HEK293 (cell line): ENCODE data around the gene TMEM229B.

Experiments
- GLIS1 ChIP-seq: fragments of 450-650 bp; formaldehyde crosslinking; IDR thresholded peaks from 2 replicates; pipeline ENCODE4 v1.5.1; 2016; ENCODE audit warnings: missing biosample characterization, missing genetic modification characterization
- YY1 ChIP-seq: fragments of 450-650 bp; formaldehyde crosslinking; IDR thresholded peaks from 2 replicates; pipeline ENCODE4 v1.5.1; 2018; ENCODE audit warnings: missing biosample characterization, missing genetic modification characterization
- ZNF121 ChIP-seq: fragments of 450-650 bp; formaldehyde crosslinking; IDR thresholded peaks from 2 replicates; pipeline ENCODE4 v1.5.1; 2016; ENCODE audit warnings: missing biosample characterization, missing genetic modification characterization
- ZNF501 ChIP-seq: fragments of 450-650 bp; formaldehyde crosslinking; IDR thresholded peaks from 2 replicates; pipeline ENCODE4 v1.5.1; 2016; ENCODE audit warnings: missing biosample characterization, missing genetic modification characterization
- ZSCAN18 ChIP-seq: fragments of 450-650 bp; formaldehyde crosslinking; IDR thresholded peaks from 2 replicates; pipeline ENCODE4 v1.5.1; 2016; ENCODE audit warnings: missing biosample characterization, missing genetic modification characterization
- ZSCAN30 ChIP-seq: fragments of 450-650 bp; IDR thresholded peaks from 2 replicates; pipeline ENCODE4 v1.5.1; 2018; ENCODE audit warnings: missing biosample characterization, mild to moderate bottlenecking, missing genetic modification characterization, moderate library complexity
- TF ChIP-seq, protein P1 (sequence below): fragments of 450-650 bp; formaldehyde crosslinking; IDR thresholded peaks from 2 replicates; pipeline ENCODE4 v1.5.1; 2016; ENCODE audit warnings: missing biosample characterization, missing genetic modification characterization
- TF ChIP-seq, protein P2 (sequence below): fragments of 450-650 bp; formaldehyde crosslinking; optimal IDR thresholded peaks from 2 replicates; pipeline ENCODE3; 2016; ENCODE audit warnings: missing biosample characterization, mild to moderate bottlenecking, missing genetic modification characterization

GRCh38 chr14:67536087-67536486 lies 47.6 kb upstream of the TMEM229B start:
- TF ChIP-seq GLIS1 (tag by site-specific recombination) (no peak), ZSCAN18 (tag by site-specific recombination) (no peak), ZNF501 (tag by site-specific recombination) (no peak), ZSCAN30 (tag by site-specific recombination) (no peak), ZNF121 (tag by site-specific recombination) (no peak), YY1 (tag by site-specific recombination) (no peak)
- TF ChIP-seq, protein P1, sequence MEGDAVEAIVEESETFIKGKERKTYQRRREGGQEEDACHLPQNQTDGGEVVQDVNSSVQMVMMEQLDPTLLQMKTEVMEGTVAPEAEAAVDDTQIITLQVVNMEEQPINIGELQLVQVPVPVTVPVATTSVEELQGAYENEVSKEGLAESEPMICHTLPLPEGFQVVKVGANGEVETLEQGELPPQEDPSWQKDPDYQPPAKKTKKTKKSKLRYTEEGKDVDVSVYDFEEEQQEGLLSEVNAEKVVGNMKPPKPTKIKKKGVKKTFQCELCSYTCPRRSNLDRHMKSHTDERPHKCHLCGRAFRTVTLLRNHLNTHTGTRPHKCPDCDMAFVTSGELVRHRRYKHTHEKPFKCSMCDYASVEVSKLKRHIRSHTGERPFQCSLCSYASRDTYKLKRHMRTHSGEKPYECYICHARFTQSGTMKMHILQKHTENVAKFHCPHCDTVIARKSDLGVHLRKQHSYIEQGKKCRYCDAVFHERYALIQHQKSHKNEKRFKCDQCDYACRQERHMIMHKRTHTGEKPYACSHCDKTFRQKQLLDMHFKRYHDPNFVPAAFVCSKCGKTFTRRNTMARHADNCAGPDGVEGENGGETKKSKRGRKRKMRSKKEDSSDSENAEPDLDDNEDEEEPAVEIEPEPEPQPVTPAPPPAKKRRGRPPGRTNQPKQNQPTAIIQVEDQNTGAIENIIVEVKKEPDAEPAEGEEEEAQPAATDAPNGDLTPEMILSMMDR (tag by site-specific recombination) = no peak
- TF ChIP-seq, protein P2, sequence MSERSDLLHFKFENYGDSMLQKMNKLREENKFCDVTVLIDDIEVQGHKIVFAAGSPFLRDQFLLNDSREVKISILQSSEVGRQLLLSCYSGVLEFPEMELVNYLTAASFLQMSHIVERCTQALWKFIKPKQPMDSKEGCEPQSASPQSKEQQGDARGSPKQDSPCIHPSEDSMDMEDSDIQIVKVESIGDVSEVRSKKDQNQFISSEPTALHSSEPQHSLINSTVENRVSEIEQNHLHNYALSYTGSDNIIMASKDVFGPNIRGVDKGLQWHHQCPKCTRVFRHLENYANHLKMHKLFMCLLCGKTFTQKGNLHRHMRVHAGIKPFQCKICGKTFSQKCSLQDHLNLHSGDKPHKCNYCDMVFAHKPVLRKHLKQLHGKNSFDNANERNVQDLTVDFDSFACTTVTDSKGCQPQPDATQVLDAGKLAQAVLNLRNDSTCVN (tag by site-specific recombination) = no peak
